Stimulated activated CD8-positive, alpha-beta memory T cell treated with anti-CD3 and anti-CD28 coated beads, Interleukin-15, amount 100 ng/mL, for 4 hours (primary cell): ENCODE data around the gene TARDBP.
"Not testable (repeated sequence)": the region's sequence is repeated elsewhere in the genome, so short reads cannot be mapped to it uniquely, and the experiment has no call there.

Experiments used
- DNase-seq, 2 donors: peaks; one replicate each; pipeline ENCODE4 v3.0.0-alpha.2; 2020; ENCODE audit warnings: low read depth in 2 of 2

TARDBP gene

DNA sequence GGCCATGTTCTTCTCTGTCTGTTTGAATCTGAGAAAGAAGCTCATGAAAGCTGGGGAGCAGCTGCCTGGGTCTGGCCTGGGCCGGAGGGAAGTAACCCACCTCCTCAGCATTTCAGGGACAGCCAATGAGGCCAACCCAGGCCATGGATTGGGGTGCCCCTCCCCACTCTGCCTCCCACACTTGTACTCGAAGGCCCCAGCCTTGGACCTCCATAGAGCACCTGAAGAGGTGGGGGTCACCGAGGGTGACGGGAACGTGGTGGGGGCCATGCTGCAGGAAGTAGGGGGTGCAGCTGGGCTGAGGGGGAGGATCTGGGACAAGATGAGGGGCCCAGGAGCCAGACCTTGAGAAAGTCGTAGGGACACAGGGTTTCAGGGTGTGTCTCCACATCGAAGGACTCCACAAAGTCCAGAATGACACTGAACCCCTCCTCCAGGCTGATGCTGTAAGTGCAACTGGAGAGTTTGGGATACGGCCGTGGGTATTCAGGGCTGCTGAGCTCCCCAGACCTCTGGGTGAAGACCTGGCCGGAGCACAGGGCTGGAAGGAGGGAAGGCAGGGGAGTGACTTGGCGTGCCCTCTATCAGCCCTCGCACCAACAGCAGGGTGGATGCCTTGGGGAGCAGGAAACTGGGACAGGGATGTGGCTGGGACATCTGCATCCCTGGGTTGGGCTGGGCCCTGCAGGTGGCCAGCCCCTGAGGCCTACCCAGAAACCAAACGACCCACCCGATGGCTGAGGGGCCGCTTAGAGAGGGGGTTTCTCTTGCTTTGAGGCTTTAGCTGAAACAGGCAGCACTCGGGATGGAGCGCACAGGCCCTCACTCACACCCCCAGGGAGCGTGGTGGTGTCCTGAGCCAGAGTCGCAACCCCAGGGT is 30.8 kb downstream of the TARDBP start:
- DNase-seq, result no peak

DNA sequence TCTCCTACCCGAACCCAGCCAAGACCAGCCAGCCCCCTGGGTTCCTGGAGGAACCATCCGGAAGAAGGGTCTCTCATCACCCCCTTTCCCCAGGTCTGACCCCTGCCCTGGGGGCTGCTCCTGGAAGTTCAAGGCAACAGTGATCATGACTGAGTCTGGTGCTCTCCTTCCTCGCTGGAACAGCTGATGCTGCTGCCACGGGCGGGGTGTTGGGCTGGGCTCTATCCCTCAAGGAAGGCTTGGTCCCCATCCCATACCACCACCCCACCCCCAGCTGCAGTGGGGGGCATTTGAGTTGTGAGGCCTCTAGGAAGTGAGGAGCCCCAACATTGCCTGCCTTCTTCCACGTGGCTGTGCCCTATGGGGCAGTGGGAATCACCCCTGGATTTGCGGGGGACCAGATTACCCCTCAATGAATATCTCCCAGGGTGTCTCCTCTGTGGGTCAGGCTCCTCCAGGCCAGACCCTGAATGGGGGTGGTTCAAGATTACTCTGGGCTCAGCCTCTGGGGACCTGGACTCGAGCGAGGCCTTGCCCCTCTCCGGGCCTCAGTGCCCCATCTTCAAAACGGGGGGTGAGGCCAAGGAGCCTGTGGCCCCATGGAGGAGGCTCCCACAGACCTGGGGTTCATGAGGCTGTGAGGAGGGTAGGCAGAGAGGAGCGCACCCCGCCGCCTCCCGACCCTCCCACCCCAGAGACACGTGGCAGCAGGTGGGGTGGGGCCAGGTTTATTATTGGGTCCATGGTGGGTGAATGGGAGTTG is 31.8 kb downstream of the TARDBP start:
- DNase-seq, result no peak

DNA sequence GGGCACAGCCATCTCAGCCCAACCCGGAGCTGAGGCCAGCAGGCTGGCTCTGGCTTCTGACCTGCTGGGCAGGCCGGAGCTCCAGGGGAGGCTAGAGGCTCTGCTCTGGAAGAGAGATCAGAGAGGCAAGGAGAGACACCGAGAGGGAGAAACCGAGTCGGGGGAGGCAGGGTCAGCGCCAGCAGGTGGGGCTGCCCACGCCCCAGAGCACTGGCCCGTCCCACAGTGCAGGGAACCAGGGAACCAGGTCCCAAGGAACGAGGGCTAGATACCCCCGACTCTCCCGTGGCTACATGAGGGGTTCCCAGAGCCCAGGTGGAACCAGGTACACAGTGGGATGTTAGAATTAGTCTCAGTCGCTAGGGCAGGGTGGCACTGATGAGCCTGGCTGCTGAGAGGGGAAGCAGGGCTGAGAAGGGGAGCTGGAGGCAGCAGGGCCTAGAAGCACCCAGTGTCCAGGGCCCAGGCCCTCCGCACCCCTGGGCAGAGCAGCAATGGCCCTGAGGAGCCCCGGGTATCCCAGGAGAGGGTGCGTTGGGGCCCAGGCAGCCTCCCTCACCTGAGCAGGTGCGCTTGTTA is 32.5 kb downstream of the TARDBP start:
- DNase-seq, result no peak

DNA sequence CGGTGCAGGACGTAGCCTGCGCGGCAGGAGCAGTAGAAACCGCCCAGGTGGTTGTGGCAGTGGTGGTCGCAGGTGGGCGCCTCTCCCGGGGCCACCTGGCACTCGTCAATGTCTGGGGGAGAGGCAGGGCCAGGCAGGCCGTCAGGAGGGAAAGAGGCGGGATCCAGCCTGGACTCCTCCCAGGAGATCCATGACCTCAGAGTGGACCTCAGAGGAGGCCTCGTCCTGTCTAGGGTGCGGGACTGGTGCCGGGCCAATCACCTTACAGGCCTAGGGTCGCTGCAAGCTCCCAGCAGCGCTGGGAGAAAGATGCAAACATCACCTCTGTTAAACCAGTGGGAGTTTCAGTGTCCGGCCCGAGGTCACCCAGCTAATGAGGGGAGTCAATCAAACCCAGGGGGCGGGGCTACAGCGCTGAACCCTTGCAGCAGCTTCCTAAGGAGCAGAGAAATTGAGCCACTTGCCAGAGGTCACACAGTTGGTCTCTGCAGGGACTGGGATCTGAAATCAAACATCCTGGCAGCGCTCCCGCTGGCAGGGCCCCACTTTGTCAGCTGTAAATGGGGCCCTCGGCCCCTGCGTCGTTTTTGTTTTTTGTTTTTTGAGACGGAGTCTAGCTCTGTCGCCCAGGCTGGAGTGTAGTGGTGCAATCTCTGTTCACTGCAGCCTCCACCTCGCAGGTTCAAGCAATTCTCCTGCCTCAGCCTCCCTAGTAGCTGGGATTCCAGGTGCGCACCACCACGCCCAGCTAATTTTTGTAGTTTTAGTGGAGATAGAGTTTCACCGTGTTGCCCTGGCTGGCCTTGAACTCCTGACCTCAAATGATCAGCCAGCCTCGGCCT is 33.2 kb downstream of the TARDBP start:
- DNase-seq, result no peak

DNA sequence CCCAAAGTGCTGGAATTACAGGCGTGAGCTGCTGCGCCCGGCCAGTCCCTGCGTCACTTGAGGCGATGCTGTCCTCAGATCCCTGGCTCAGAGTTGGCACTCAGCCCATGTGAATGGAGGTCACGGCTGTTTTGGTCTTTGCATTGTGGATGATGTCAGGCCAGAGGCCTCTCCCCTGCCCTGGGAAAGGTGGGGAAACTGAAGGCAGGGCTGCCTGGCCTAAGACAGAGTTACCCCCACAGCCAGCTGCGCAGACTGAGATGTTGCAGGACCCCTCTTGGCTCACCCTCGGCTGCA is 33.8 kb downstream of the TARDBP start:
- no peak for DNase-seq

DNA sequence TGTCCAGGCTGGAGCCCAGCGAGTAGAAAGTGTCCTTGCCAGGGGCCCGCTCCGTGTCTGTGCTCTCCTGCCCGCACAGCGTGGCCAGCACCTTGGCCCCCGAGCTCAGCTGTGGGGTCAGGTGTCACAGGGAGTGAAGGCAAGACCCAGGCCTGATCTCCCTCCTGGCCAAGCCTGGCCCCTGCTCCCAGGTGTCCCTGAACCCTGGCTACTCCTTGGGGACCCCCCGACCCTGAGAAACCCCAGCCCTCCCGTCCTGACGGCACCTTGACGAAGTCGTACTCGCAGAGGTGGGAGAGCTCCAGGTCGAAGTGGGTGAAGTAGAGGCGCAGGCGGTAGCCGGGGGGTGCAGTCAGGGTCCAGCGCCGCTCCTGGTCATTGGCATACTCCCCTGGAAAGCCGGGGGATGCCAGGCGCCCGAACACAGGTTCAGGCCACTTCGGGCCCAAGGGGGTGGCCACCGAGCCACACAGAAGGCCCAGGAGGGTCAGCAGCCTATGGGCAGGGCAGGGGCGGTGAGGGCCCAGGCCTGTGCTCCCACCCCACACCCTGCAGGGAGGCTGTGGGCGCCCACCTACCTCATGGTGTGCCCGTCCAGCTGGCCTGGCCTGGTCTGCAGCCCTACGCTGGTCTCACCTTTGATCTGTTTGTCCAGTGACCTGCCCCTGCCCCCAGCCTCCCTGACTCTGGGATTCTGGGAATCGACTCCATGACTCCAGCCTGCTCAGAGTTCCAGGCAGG is 34.3 kb downstream of the TARDBP start, which contains the start of gene MASP2:
Gene MASP2 (minus strand): TSS at position 615 of the 741 bp plus-strand sequence. CDS start 32 bp downstream, at position 583.
- DNase-seq, result no peak

DNA sequence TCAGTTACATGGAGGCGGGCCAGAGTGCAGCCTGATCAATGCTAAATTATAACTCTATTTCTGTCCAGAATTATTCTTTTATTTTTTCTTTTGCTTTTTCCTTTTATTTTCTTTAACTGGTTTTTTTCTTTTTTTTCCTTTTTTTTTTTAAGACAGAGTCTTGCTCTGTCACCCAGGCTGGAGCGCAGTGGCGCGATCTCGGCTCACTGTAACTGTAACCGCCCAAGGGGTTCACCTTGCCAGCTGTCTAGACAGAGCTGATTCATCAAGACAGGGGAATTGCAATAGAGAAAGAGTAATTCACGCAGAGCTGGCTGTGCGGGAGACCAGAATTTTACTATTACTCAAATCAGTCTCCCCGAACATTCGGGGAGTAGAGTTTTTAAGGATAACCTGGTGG is 38.7 kb downstream of the TARDBP start:
- not testable (repeated sequence) for DNase-seq

DNA sequence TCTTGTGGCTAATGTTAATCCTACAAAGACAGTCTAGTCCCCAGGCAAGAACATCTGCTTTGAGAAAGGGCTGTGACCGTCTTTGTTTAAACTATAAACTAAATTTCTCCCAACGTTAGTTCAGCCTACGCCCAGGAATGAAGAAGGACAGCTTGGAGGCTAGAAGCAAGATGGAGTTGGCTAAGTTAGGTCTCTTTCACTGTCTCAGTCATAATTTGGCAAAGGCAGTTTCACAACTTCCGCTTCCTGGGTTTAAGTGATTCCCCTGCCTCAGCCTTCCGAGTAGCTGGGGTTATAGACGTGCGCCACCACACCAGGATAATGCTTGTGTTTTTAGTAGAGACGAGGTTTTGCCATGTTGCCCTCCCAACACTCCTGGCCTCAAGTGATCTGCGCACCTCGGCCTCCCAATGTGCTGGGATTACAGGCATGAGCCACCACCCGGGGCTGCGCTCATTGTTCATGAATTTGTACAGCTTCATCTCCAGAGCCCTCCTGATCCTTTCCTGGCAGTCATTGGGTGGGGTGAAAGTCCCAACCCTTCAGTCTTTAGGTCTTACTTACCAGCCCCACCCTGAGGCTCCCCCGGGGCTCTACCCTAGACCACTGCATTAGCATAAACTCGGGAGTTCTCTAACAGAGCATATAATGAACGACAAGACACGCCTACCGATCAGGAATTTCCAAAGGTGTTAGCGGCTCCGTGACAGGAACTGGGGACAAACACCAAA is 39.5 kb downstream of the TARDBP start:
- no peak for DNase-seq

DNA sequence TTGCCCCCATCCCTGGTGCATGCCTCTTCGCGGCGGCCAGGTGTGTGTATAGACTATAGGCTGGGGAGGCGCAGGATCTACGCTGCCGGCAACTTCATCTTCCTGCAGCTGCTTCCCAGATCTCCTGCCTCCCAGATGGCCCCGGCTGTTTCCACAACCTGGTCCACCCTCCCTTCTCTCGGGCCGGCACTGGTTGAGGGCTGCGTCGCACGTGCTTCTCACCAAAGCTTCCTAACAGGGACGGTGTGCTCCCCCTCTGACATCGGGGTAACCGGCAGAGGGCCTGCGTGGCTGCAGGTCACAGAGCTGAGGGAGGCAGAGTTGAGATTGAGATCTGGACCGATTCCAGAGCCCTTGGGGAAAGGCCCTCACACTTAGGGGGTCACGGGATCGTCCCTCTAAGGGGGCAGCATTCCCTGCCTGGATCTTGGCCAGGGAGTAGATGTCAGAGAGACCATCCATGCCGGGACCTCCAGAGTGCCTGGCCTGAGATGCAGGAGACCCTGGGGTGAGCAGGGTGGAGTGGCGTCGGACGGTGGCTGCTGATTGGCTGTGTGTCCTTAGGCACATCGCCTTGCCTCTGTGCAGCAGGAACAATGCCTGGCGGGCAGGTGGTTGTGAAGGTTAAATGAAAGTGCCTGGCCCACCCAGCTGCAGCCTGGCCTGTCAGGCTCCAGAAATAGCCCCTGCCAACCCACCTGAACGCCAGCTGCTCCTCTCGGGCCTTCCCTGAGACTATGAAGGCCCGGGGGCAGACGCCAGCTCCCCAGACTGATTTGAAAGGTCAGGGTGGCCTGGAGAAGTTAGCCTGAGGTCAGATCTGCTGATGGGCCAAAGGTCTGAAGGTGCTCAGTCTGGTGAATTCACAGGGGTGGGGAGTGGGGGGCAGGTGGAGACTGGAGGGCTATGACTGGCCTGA is 40.6 kb downstream of the TARDBP start:
- DNase-seq, result no peak

DNA sequence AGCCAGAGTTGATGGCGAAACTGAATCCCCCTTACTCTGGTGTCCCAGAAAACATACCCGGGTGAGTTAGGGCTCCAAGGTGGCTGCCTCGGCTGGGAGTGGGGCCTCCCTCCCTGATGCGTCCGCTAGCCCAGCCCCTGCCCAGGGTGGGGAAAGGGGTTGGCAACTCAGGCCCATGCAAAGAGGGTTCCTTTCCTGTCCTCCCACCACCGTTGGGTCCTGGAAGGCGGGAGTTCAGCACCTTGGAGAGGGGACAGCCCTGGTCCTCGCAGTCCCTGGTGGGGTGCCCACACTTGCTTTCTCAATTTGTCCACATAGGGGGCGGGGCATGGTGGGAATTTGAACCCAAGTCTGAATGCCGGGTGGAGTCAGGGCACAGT is 41.3 kb downstream of the TARDBP start:
- no peak for DNase-seq

DNA sequence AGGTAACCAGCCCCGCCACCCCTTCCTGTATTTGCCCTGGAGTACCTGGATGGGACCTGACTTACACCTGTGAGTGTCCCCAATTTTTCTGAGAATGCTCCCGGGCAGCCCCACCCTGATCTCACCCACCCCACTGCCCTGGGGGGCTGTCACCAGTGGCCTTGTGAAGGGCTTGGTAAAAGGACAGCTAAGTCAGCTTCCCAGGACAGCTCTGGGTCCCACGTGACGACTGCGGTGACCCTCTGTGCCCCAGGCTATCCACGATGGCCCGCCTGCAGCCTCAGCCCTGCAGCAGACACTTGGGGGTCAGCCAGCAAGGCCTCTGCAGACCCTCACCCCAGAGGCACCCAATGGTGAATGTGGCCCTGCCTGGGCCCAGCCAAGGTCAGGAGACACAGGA is 41.7 kb downstream of the TARDBP start:
- DNase-seq, result no peak

DNA sequence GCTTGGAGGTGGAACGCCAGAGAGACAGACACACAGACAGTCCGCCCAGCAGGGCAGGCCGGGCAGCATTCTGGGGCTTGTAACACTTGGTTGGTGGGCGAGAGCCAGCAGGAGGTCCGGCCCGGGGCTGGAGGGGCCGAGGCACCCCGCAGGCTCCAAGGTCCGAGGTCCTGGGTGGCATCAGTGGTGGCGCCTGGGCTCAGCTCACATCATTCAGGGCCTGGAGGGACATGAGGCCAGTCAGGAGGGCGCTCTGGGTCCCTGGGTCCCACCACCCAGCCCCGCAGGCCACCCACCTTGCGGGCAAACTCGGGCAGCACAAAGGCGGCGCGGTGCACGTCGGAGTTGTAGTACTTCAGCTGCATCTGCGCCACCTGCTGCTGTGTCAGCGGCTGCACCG is 42.2 kb downstream of the TARDBP start:
- no peak for DNase-seq

DNA sequence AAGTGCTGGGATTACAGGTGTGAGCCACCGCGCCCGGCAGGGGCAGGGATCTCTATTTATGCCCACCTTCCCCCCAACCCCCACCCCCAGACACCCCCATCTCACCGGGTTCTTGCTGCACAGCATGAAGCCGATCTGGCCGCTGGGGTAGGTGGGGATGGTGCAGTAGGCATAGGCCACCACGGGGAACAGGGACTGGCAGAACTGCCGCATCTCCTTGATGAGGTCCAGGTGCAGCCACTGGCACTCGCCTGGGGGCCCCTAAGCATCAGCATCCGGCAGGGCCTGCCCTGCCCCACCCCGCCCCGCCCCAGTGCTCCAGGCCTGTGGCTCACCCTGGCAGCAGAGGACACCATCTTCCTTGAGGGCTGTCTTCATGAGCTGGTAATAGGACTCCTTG is 43.2 kb downstream of the TARDBP start:
- no peak for DNase-seq

DNA sequence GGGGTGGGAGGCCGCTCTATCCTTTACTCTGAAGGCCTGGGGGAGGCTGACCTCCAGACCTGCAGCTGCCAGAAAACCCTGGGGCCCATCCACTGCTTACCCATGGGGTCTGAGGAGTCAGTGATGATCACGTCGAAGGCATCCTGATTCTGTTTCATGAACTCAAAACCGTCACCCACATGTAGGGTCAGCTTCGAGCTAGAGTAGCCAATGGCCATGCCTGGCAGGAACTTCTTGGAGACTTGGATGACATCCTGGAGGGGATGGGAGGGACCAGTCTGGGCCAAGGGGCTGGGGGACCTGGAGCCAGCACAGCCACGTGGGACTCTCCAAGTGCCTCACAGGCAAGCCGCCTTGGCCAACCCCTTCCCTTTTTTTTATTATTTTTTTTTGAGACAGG is 44.0 kb downstream of the TARDBP start:
- no peak for DNase-seq

DNA sequence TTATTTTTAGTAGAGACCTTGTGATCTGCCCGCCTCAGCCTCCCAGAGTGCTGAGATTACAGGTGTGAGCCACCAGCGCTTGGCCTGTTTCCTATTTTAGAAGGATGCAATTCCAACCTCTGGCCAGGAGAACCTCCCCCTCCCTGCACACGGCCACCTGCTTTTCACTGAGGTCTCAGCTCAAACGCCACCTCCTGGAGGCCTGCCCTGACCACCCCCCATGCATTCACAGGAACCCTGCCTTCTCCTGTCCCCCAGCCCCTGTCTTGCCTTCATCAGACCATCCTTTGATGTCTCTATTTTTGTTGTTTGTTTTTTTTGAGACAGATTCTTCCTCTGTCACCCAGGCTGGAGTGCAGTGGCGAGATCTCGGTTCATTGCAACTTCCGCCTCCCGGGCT is 45.0 kb downstream of the TARDBP start:
- DNase-seq, result no peak

DNA sequence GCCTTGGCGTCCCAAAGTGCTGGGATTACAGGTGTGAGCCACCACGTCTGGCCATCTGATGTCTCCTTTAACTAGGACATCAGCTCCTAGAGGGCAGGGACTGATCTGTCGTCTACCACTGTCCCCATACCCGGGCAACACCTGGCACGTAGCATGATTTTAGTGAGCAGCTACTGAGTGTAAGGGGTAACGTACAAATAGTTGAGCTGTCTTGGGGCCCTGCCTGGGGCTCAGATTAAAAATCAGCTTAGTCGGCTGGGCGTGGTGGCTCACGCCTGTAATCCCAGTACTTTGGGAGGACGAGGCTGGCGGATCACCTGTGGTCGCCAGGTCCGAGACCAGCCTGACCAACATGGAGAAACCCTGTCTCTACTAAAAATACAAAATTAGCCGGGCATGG is 45.6 kb downstream of the TARDBP start:
- no peak for DNase-seq

DNA sequence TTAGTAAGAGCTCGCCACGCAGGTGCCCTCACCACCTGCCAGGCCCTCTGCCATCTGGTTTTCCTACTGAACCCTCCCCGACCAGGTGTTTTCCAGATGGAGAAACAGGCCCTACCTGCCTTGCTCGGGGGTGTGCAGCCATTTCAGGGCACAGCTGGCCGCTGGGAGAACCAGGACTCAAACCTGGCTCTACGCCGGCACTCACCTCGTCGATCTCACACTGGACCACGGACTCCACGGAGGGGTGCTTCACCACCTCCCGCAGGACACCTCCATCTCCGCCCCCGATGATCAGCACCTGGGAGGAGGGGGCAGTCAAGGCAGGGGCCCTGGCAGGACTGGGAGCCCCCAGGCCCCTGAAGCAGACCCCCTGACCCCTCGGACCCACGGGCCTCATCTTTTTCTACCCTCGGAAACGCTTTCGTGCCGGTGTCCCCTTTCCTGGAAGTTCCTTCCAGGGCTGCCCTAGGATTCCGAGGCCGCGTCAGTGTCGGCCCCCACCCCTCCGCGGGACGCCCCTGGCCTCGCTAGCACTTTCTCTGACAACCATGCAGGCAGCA is 46.2 kb downstream of the TARDBP start:
- DNase-seq, result no peak

DNA sequence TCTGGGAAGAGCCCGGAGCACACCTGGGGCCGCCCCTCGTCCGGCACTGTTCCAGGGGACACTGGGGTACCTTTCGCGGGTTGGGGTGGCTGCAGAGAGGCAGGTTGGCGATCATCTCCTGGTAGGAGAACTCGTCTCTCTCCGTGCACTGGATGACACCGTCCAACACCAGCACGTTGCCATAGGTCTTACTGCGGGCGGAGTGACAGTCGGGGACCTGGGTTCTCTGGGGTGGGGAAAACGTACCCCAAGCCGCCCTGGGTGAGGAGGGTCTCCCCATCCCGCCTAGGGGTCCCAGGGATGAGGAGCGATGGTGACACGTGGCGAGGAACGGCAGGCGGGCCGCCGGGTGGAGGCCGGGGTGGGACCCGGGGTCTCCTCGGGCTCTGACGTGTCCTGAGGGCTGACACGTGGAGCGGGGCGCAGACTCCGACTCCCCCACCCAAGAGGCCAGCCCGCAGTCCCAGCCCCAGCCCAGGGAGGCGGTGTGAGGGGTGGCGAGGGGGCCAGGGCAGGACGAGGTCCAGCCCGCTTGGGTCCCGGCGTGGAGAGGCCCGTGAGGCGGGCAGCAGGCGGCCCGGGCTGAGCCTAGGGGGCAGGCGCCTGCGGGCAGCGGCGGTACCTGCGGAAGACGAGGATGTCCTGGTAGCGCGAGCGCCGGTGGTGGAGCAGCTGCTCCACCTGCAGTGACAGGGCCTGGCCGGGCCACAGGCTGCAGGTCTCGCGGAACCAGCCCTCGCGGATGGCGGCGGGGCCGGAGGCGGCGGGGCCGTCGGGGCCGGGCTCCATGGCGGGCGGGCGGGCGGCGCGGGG is 46.9 kb downstream of the TARDBP start:
- peak in 1 of 2 donors; percentile 40 for DNase-seq
